GM18868 (cell line): ENCODE measurements around the gene RASAL2.

Source experiments
- ATAC-seq: cut with Tn5 transposase; IDR thresholded peaks from one replicate; pipeline ENCODE4 v1.9.1; 2021; ENCODE audit warnings: mild to moderate bottlenecking, moderate library complexity; ENCODE audit not compliant: unreplicated experiment

Gene RASAL2

DNA sequence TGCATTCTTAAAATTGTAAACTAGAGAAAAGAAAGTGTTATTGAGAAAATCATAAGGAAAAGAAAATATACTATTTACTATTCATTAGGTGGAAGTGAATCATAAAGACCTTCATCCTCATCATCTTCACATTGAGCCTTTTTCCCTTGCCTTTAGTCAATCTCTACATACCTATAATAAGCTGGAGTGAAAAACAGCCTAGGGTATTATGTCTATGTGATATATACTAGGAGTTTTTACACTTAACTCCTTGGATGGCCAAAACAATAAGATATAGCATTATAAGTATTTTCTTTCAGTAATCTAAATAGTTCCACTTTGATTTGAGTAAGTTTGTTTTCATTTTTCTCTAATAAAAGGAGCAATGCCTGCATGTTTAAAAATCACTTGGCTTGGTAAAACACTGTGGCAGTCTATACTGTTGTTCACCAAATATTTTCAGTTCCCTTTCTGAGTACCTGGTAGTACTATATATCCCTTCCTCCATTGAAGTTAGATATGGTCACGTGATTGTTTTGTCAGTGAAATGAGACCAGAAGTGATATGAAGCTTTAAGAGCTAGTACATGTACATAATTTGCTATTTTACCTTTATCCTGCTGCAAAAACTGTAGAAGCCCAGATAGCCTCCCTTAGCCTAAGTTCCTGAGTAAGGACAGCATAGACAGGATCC, 324.5 kb downstream of the RASAL2 start:
- ATAC-seq: peak; percentile 96

DNA sequence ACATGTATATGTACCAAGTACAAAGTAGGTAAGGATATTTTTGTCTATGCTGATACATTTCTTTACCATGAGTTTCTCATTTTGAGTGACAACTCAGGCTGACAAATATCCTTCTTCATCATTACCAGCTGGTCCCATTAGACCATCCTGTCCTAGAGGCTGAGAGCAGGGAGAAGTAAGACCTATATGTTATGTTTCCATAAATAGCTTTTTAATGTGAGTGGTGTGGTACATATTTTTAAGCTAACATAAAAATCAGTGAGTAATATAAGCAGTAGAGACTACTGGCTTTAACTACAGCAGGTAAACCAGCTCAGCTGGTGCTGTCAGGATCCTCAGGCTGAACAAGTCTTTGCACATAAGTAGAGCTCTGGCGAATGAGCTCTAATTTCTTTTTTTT, 340.5 kb downstream of the RASAL2 start:
- ATAC-seq: no peak

DNA sequence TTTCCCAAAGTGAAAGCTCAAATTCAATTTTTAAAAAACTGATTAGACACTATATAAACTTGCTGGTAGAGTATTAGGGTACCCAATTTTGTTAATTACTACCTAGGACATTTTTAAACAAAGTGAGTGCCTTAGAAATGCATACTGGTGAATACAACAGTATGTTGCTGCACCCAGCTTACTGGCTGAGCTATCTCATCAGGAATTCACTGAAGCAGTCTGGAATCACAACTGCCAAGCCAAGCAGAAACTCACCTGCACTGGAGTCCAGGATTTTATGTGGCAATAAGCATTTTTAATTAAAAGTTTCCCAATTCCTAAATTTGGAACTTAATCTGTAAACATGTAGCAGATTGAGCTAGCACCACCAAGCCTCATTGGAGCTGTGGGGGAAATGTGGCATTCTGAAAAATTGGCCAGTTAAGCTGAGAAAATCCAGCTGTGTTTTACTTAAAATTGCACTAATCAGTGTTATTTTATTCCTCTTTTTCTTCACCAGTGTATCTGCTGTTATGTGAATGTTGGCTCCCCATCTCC, 341.1 kb downstream of the RASAL2 start:
- ATAC-seq: no peak

DNA sequence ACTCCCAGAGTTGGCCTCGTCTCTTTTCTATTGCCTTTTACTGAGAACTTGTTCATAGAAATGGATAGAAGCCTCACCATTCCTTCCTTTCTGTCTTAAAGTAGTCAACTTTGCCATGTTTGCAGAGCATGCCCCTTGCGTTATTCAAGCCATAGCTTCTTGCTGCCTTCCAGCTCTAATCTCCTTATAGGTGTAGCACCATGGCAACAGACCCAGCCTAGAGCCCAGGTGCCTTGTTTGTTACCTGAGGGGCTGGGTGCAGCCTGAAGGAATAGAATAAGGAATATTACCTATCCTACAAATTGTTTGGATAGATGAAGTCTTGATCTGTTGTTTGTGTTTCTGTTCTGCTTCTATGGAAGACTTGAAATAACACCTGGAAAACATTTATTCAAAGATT, 343.0 kb downstream of the RASAL2 start:
- ATAC-seq: no peak

DNA sequence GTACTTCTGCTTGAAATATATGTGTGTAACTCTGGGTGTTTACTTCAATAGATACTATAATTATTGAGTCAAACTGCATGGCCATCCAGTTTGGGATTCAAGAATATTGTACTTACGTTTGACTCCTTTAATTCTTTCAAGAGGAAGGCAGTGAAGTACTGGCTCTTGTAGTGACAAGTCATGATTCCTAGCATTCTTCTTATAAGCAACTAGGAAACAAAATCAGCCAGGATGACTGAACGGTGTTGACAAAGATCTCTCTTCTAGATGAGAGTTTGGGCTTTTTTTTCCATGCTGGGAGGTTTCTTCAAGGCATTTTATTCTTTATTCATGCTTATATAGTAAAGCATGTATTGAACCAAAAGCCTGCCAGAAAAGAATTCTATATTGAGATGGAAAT, 344.5 kb downstream of the RASAL2 start:
- no peak for ATAC-seq

DNA sequence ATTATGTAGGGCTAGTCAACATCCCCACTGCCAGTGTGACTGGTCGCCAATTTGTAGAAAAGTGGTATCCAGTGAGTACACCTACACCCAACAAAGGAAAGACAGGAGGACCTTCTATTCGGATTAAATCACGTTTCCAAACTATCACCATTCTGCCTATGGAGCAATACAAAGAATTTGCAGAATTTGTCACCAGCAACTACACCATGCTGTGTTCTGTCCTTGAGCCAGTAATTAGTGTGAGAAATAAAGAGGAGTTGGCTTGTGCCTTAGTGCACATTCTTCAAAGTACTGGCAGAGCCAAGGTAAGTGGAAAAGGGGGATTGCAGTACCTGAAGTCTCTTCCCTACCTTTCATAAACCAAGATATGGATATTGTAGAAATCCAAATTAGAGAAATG, 349.0 kb downstream of the RASAL2 start:
- no peak for ATAC-seq

DNA sequence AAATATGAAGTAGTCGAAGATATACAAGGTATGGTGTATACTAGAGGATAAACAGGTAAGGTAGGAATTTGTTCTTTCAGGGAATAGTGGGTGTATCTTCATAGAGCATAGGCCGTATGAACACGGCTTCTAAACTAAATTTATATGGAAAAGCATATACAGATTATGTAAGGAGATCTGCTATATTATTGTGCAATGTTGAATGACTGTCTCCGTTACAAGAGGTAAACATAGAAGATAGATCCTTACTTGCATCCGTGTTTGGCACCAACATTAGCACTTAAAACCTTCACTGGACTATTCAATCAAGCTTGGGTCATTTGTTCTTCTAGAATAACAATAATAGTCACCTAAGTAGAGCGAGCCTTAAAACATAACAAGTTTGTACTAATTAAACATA, 357.0 kb downstream of the RASAL2 start:
- no peak for ATAC-seq

DNA sequence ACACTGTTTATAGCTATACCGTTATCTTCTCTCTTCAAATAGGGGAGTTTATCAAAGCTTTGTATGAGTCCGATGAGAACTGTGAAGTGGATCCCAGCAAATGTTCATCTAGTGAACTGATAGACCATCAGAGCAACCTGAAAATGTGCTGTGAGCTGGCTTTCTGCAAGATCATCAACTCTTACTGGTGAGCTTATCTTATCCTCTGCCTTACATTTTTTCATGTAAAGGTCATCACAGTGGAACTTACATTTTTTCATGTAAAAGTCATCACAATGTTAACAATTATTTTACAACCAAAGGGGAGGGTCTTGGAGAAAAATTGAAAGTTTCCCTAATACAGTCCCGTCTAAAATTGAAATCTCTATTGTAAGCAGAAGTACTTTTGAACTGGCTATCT, 357.6 kb downstream of the RASAL2 start:
- ATAC-seq: no peak

DNA sequence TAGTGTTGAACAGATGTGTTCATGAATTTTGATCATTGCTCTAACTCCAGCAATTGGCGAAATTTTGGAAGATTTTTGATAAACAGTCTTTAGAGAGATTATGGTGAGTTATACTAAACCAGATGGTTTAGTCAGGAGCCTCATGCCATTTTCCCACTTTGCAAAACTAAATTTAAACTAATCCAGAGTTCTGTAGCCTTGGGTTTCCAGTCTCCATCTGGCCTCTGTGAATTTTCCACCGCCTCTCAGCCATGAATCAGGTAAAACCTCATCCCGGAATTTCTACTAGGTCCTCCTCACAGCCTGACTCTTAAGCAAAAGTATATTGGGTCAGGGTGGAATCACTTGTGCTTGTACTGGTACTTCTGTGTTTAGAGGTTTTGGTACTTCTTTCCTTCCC, 358.1 kb downstream of the RASAL2 start:
- no peak for ATAC-seq

DNA sequence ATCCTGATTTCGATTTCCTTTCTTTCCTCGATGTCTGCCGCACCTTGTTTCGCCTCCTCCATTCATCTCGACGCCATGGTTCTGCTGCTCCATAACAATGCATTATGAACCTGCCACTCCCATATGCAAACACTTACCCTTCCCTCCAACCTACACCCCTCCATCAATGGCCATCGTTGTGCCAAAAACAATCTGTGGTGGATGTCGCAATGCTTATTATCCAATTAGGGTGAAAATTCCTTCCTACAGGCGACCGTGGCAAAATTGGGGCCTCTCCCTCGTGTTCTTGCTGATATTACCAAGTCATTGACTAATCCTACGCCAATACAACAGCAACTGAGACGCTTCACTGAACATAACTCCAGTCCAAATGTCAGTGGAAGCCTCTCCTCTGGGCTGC, 362.6 kb downstream of the RASAL2 start:
- no peak for ATAC-seq

DNA sequence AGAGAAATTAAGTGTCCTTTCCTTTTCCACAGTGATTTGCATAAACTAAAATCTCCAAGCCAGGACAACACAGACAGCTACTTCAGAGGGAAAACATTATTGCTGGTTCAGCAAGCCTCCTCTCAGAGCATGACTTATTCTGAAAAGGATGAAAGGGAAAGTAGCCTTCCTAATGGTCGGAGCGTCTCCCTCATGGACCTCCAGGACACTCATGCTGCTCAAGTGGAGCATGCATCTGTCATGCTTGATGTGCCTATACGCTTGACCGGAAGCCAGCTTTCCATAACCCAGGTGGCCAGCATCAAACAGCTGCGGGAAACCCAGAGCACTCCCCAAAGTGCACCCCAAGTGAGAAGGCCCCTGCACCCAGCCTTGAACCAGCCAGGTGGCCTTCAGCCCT, 363.7 kb downstream of the RASAL2 start:
- ATAC-seq: no peak

DNA sequence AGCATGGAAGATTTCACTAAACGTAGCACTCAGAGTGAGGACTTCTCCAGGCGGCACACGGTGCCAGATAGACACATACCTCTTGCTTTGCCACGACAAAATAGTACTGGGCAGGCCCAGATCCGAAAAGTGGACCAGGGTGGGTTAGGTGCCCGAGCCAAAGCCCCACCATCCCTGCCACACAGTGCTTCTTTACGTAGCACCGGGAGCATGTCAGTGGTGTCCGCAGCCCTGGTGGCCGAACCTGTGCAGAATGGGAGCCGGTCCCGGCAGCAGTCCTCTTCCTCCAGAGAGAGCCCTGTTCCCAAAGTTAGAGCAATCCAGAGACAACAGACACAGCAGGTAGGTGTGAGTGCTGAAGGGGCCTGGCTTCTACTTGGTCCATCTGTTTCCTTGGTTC, 364.3 kb downstream of the RASAL2 start:
- ATAC-seq: no peak

DNA sequence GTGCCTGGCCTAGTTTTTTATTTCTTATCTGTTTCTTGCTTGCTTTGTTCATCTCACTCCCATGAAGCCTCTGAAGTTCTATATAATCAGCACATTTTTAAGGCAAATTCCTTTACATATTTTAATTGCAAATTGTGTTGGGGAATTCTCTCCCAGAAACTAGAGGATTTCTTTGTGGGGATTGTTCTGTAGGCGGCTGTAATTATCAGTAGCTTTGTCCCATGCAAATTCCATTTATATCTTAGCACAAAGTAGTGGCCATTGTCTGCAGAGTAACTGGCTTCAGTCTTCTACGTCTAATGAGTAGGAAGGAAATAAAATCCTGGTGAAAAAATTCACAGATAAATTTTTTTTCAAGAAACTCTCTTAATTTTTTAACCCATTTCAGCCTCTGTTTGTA, 367.2 kb downstream of the RASAL2 start:
- ATAC-seq: no peak

DNA sequence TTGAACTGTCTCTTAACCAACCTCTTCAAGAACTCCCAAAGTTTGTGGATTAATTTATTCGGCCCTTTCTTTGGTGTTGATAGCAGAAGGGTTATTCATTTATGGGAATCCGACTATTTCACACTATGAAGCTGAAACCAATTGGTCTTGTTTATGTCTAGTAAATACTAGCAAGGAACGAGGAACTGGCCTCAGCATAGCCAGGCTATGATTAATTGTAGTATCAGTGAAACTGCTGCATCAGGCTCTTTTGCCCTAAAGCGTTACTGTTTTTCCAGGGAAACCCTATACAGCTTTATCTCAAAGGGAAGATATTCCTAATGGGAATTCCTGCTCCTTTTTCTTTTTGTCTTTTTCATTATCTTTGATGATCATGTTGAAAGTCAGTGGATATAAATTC, 367.8 kb downstream of the RASAL2 start:
- ATAC-seq: no peak

DNA sequence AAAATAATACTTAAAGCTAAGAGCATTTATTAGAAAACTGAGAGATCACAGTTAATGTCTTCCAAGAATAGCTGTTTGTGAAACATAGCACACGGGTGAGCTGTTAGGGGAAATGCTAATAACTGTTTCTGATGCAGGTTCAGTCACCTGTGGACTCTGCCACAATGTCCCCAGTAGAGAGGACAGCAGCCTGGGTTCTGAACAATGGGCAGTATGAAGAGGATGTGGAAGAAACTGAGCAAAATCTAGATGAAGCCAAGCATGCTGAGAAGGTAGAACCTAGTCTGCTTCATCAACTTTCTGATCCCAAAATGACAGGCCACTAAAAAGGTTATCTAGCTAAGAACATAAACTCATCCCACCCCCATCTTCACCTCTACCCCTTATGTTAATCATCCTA, 370.2 kb downstream of the RASAL2 start:
- ATAC-seq: no peak

DNA sequence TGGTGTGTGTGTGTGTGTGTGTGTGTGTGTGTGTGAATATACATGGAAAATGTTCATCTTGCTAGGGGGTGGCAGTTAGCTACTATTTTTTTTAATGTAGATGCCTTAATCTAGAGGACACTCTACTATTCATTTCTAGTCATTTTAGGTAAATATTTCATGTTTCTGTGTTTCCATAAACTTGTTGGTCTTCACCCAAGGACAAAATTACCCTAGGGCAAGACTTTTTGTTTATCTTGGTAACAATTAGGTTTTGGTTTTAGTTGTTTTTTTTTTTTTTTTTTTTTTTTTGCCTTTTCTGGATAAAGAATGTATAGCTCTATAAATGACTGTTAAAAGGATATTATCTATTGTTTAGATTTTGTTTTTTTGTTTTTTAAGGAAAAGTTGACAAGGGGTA, 370.7 kb downstream of the RASAL2 start:
- no peak for ATAC-seq

DNA sequence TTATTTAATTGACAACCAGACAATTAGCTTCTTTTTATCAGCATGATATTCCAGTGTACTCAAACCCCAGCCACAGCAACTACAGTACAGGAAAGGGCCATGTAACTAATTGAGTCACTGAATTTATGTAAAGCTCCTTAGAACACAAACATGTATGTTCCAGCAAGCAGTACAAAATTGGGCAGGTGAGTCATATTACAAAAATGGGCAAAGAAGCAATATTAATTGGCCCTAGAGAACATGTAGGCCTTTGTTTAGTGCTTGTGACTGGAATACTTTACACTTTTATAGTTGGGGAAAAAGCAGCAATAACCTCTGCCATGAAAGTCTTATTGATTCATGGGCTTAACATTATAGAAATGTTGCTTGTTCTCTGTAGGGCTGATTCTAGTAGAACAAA, 371.1 kb downstream of the RASAL2 start:
- no peak for ATAC-seq

DNA sequence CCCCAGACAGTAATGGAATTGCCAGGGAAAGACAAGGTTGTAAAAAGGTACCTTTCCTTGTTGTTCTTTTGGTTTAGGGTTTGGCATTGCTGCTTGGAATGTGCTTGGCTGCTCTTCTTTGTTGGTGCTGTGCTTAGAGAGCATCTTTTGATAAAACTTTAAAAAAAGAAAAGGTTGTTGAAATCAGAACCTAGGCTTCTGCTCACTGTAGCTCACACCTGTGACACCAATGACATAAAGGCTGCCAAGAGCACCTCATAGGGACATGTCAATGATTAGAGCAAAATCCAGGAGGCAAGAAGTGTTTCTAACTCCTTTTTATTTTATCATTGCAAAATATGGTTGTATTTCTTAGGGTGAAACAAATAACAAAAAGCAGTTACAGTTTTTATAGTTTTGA, 373.9 kb downstream of the RASAL2 start:
- ATAC-seq: no peak

DNA sequence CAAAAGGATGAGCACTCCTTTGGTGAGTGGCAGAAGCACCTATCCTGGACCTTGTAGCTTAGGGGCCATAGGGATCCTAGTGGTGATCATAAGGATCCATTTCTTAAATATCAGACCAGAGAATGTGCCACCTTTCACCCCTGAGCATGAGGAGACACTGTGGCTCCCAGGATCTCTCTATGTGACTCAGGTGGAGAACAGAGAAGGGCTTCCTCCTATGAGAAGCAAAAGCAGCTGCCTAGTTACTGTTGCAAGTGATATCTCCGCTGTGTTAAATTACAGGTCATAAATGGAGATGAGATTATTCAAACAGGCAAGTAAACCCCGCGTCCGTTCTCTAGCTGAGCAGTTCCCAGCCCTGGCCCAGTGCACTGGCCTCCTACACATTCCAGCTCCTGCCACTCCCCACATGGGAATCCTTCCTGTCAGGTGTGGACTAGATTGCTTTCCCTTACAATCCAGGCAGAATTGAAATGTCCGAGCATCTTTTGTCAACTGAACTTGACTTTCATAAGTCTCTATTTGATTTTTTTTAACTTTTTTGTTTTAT, 376.6 kb downstream of the RASAL2 start:
- no peak for ATAC-seq

DNA sequence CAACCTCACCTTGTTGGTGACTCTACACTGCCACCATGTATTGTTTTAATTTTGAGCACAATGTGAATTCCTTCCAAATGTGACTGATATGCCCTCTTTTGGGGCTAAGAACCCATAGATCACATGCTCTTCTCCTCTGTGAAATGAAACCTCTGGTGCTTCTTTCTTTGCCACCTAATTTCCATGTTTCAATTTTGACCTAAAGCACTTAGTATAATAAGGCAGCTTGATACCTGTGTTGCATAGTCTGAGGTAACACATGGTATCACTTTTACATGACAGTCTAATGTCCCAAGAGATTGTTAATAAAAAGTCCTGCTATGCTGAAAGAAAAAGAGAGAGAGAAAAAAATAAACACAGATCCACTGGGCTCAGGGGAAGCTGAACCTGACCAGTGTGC, 378.6 kb downstream of the RASAL2 start:
- no peak for ATAC-seq

DNA sequence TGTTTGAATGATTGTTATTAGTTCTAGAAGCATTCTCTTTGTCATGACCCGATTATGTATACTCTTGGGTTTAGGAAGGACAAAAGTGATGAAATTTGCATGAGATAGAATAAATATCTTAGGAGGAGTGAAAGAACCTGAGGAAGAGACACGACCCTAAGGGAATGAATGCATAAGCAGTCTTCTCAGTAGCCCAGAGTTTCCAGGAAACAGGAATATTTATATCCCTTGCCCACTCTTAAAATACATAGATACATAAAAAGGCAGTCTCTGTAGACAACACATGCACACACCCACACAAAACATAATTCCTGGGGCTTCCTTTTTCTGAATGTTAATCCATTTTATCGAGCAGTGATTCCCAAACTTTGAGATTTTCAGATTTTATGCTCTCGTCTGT, 383.5 kb downstream of the RASAL2 start:
- ATAC-seq: no peak

DNA sequence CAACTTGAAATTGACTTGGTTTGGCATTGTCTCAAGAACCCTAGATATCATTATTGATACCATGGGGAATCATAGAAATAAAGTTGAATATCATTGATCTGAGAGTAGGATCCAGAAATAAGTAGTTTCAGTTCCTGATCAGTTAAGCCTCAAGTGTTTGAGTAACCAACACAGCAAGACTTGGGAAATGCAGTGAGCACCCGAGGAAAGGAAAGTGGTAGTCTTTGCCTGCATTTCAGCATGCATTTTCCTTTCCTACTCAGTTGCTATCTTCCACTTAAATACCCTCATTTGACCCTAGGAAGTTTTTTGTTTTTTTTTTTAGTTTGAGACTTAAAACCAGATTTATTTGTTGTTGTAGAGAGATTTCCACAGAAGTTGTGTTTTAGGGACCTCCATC, 383.9 kb downstream of the RASAL2 start:
- no peak for ATAC-seq
